ENCODE data around the gene TCF19. TPM values are rescaled to one million over a fixed set of nuclear protein-coding genes. Genes with fewer than 3 reads are reported as not detected.
A peak's percentile ranks its signal among the peaks of the same experiment; 100 is the strongest.

Gene TCF19
- total RNA-seq, 1 experiment from 2014 or later, result 26.0 TPM

- intact Hi-C loops (cut with micrococcal nuclease; ENCODE audit: unreplicated experiment), result no loop called here
- no peak within 1 kb of the TSS for H2AFZ ChIP-seq
- H3K36me3 ChIP-seq (ENCODE audit: low read depth), result no peaks in the 10 kb centered on the region
- H3K9me3 ChIP-seq (ENCODE audit: insufficient read depth, low read depth), result no peaks in the 10 kb centered on the region
- BruUV-seq (replicated peaks), result no TSS peak
- peaks cover 43% of the 10 kb centered on the region for H3K4me1 ChIP-seq (replicated peaks; ENCODE audit: insufficient read depth)
- peaks cover 11% of the 10 kb centered on the region for H3F3A ChIP-seq (ENCODE audit: insufficient read depth, low read depth)
- H3K27me3 ChIP-seq (ENCODE audit: insufficient read depth, low read depth), result no peaks in the 10 kb centered on the region
- no peak for TF ChIP-seq EZH2 (IDR thresholded peaks at IDR 0.05; ENCODE audit: low read depth)
- TF ChIP-seq, protein P1, sequence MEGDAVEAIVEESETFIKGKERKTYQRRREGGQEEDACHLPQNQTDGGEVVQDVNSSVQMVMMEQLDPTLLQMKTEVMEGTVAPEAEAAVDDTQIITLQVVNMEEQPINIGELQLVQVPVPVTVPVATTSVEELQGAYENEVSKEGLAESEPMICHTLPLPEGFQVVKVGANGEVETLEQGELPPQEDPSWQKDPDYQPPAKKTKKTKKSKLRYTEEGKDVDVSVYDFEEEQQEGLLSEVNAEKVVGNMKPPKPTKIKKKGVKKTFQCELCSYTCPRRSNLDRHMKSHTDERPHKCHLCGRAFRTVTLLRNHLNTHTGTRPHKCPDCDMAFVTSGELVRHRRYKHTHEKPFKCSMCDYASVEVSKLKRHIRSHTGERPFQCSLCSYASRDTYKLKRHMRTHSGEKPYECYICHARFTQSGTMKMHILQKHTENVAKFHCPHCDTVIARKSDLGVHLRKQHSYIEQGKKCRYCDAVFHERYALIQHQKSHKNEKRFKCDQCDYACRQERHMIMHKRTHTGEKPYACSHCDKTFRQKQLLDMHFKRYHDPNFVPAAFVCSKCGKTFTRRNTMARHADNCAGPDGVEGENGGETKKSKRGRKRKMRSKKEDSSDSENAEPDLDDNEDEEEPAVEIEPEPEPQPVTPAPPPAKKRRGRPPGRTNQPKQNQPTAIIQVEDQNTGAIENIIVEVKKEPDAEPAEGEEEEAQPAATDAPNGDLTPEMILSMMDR (conservative IDR thresholded peaks at IDR 0.05), result no peak
- H4K20me1 ChIP-seq (ENCODE audit: insufficient read depth), result no peaks in the 10 kb centered on the region
- no peaks in the 10 kb centered on the region for H3K9me2 ChIP-seq (ENCODE audit: insufficient read depth)
- ChIA-PET POLR2A (ENCODE audit: unreplicated experiment) (interaction anchor here (0.7 kb wide), 3 partner anchors 50 to 360 kb away, joined by 3 to 7 read pairs (median 5); no protein-coding TSS in a partner anchor), CTCF (no interaction called here)
- H3K4me2 ChIP-seq, result peak within 1 kb of the TSS; percentile 40; the same call in 1 of the 2 replicates
- peak; percentile 69 to 73 for DNase-seq
- no peak within 1 kb of the TSS for H3K27ac ChIP-seq
- no peak within 1 kb of the TSS for H3K4me3 ChIP-seq
- H3K79me2 ChIP-seq (ENCODE audit: low read depth), result peaks cover 13% of the 10 kb centered on the region
Observed at GRCh38 chr6:31112478-31112877, 45.9 kb upstream of the TCF19 start, which contains the start of gene C6orf15. TSS of gene C6orf15 (minus strand) at chr6:31112575. CDS start at chr6:31112555, 20 bp downstream.

DNA sequence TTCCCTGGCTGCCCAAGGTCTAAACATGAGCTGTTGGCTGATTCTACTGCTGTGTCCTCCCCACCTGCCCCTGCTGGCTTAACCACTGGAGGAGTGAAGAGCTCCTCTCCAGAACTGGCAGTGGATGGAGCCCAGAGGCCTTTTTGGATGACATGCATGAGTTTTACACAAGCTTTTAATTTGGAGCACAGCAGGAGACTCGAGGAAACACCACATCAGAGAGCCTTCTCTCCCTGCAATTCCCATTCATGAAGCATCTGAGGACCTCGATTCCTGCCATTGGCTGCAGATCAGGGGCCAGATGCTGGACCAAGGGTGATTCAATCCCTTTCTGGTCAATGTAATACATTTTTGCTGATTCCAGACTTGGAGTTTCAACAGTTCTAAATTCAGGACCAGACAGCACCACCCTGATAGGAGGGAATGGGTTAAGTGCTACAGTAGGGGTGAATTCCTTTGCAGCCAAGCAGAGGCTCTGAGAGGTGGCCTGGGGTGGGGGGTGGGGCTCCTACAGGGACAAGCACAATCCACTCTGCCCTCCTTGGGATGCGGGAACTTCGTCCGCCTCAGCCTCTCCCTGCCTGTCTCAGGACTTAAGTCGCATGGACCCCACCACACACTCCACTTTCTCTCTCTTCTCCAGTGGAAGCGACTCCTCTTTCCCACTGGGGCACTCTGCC lies 44.4 kb upstream of the TCF19 start:
- ChIA-PET CTCF (interaction anchor here (0.6 to 3.3 kb wide), 8 partner anchors 11 to 200 kb away, joined by 3 to 45 read pairs (median 6); partner anchors contain the start of gene VARS2), POLR2A (ENCODE audit: unreplicated experiment) (interaction anchor here (0.6 to 0.8 kb wide), 5 partner anchors 21 to 604 kb away, joined by 4 to 19 read pairs (median 7); no protein-coding TSS in a partner anchor)
- H2AFZ ChIP-seq, result 0 out of 2 replicates have a peak overlapping the region, but pooled peaks have one; percentile 24
- no peaks in the 10 kb centered on the region for H3K9me3 ChIP-seq (ENCODE audit: insufficient read depth, low read depth)
- H3K9me2 ChIP-seq (ENCODE audit: insufficient read depth), result no peaks in the 10 kb centered on the region
- DNase-seq, result no peak
- BruUV-seq (replicated peaks), result no TSS peak
- H3K27me3 ChIP-seq (ENCODE audit: insufficient read depth, low read depth), result no peaks in the 10 kb centered on the region
- H3K4me2 ChIP-seq, result peak overlapping the region; percentile 86
- H3K36me3 ChIP-seq (ENCODE audit: low read depth), result no peaks in the 10 kb centered on the region
- peaks cover 11% of the 10 kb centered on the region for H3F3A ChIP-seq (ENCODE audit: insufficient read depth, low read depth)
- TF ChIP-seq, protein P1 (conservative IDR thresholded peaks at IDR 0.05), result no peak
- TF ChIP-seq EZH2 (IDR thresholded peaks at IDR 0.05; ENCODE audit: low read depth), result no peak
- no peaks in the 10 kb centered on the region for H4K20me1 ChIP-seq (ENCODE audit: insufficient read depth)
- H3K79me2 ChIP-seq (ENCODE audit: low read depth), result peaks cover 13% of the 10 kb centered on the region
- intact Hi-C loops (cut with micrococcal nuclease; ENCODE audit: unreplicated experiment), result loop anchor here (1.0 kb wide), 1 partner anchor 27 kb away; no protein-coding TSS in a partner anchor
- peak overlapping the region; percentile 58; the same call in 1 of the 2 replicates for H3K4me3 ChIP-seq
- peak overlapping the region; percentile 95 for H3K27ac ChIP-seq
- H3K4me1 ChIP-seq (replicated peaks; ENCODE audit: insufficient read depth), result peaks cover 43% of the 10 kb centered on the region

- TSS peak; percentile 61 for BruUV-seq (replicated peaks)
- DNase-seq, result peak; percentile 90
- Histone ChIP-seq H3K4me2 (peak within 1 kb of the TSS; percentile 86), H3K4me3 (peak within 1 kb of the TSS; percentile 58), H3K27ac (peak within 1 kb of the TSS; percentile 95), H3K4me1 (replicated peaks; ENCODE audit: insufficient read depth) (peaks cover 43% of the 10 kb centered on the region), H3K9me2 (ENCODE audit: insufficient read depth) (no peaks in the 10 kb centered on the region), H2AFZ (peak within 1 kb of the TSS; percentile 67), H4K20me1 (ENCODE audit: insufficient read depth) (no peaks in the 10 kb centered on the region), H3F3A (ENCODE audit: insufficient read depth, low read depth) (peaks cover 11% of the 10 kb centered on the region), H3K9me3 (ENCODE audit: insufficient read depth, low read depth) (no peaks in the 10 kb centered on the region), H3K27me3 (ENCODE audit: insufficient read depth, low read depth) (no peaks in the 10 kb centered on the region), H3K79me2 (ENCODE audit: low read depth) (peaks cover 13% of the 10 kb centered on the region), H3K36me3 (ENCODE audit: low read depth) (no peaks in the 10 kb centered on the region)
- intact Hi-C loops (cut with micrococcal nuclease; ENCODE audit: unreplicated experiment), result loop anchor here (1.0 kb wide), 1 partner anchor 27 kb away; no protein-coding TSS in a partner anchor
- POLR2A ChIA-PET (ENCODE audit: unreplicated experiment), result interaction anchor here (0.5 to 1.0 kb wide), 8 partner anchors 22 to 605 kb away, joined by 4 to 19 read pairs (median 6); no protein-coding TSS in a partner anchor
- CTCF ChIA-PET, result interaction anchor here (0.6 to 3.3 kb wide), 10 partner anchors 10 to 294 kb away, joined by 3 to 45 read pairs (median 4); partner anchors contain the start of gene VARS2
- TF ChIP-seq, protein P1 (conservative IDR thresholded peaks at IDR 0.05), result no peak
- TF ChIP-seq EZH2 (IDR thresholded peaks at IDR 0.05; ENCODE audit: low read depth), result no peak
Observed at GRCh38 chr6:31114541-31114878, 43.9 kb upstream of the TCF19 start, which contains the start of gene PSORS1C1. TSS of gene PSORS1C1 (plus strand) at chr6:31114800. CDS start at chr6:31129633, 14,833 bp downstream.

All from PC-9 (cell line).